HG02870 (cell line): ENCODE data around the gene MDM4.

Source experiments
- ATAC-seq: cut with Tn5 transposase; IDR thresholded peaks from one replicate; pipeline ENCODE4 v1.9.1; 2021; ENCODE audit warnings: mild to moderate bottlenecking, moderate library complexity; ENCODE audit not compliant: unreplicated experiment

The MDM4 gene

GRCh38 chr1:204576422-204576821, 60.2 kb downstream of the MDM4 start:
- no peak for ATAC-seq

DNA sequence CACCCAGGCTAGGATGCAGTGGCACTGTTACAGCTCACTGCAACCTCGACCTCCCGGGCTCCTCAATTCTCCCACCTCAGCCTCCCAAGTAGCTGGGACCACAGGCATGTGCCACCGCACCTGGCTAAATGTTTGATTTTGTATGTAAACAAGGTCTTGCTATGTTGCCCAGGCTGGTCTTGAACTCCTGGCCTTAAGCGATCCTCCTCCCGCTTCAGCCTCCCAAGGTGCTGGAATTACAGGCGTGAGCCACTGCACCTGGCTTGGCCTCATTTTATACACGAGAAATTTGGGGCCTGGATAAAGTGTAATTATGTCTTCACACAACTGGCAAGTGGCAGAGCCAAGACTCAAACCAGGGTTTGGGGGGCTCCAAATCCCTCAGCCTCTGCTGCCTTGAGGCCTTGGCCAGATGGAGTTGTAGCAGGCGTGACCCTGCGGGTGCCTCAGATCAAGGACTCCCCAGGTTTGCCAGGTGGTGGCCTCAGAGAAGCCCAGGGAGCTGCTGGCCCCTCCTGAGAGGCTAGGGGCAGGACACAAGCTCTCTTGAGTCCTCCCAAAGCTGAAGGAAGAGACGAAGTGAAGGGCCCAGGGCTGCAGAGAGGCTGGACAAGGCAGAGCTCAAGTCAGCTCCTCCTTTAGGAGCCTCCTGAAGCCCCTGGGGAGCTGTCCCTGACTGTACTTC, 61.7 kb downstream of the MDM4 start:
- no peak for ATAC-seq

GRCh38 chr1:204578867-204579664, 62.9 kb downstream of the MDM4 start:
- ATAC-seq, result peak; percentile 64

DNA sequence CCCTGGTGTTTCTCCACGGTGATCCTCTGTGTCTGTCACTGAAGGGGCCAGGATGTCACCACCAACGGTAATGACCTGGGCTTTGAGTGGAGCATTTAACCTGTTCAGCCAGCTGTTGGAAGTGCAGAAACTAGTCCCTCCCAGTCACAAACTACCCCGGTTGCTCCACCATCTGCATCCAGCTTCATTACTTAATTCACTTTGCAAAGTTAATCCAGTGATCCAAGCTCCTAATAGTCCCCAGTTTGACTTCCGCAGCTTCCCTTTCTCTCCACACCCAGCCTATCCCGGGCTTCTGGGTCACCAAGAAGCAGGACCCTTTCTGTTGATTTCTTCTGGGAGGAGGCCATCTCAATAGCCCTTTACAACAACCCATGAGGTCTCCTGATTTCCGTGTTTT, 63.5 kb downstream of the MDM4 start:
- no peak for ATAC-seq

GRCh38 chr1:204580862-204581261, 64.7 kb downstream of the MDM4 start:
- no peak for ATAC-seq

GRCh38 chr1:204581759-204582158, 65.6 kb downstream of the MDM4 start:
- ATAC-seq, result no peak

DNA sequence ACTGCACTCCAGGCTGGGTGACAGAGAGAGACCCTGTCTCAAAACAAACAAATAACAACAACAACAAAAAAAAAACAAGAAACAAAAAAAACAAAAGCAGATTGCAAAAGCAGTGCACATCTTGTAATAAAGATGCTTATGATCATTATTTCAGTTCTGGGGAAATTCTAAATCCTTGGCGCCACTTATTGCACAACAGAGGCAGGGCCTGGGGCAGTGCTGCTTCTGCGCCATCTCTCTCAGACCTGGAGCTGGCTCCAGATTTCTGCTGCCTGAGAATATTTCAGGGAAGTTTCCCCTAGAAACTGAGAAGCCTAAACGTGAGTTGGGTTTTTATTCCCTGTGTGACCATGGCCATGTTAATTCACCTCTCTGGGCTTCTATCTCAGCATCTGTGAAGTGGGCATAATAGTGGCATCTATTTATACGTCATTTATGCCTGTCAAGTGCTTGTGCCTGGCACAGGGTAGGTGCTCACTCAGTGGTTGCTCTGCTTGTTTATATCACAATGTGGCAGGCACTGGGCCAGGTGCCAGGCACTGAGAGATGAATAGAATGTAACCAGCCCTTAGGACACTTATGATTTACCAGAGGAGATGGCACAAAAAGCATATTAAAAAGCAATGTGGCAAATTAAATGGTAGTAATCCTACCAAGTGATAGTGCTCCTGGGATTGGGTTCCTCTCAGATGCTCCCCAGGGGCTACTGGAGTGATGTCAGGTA, 67.9 kb downstream of the MDM4 start:
- no peak for ATAC-seq

- no peak for ATAC-seq
Measured at GRCh38 chr1:204584699-204585372, 68.6 kb downstream of the MDM4 start.

- no peak for ATAC-seq
Measured at GRCh38 chr1:204587621-204588020, 71.4 kb downstream of the MDM4 start.

DNA sequence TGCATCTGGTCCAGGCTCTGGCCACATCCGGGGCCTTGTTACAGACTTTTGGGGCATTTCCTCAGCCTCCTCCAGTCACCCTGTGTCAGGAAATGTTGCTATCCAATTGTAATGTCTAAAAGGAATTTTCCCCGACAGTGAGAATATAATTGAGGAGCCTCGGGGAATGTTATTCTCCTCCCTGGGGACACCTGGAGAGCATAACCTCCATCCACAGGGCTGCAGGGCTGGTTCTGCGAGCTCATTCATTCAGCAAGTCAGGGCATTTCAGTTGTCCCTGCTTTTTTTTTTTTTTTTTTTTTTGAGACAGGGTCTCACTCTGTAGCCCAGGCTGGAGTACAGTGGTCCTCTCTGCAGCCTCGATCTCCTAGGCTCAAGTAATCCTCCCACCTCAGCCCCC, 72.6 kb downstream of the MDM4 start:
- ATAC-seq, result no peak

- no peak for ATAC-seq
Measured at GRCh38 chr1:204589409-204590038, 73.3 kb downstream of the MDM4 start.

DNA sequence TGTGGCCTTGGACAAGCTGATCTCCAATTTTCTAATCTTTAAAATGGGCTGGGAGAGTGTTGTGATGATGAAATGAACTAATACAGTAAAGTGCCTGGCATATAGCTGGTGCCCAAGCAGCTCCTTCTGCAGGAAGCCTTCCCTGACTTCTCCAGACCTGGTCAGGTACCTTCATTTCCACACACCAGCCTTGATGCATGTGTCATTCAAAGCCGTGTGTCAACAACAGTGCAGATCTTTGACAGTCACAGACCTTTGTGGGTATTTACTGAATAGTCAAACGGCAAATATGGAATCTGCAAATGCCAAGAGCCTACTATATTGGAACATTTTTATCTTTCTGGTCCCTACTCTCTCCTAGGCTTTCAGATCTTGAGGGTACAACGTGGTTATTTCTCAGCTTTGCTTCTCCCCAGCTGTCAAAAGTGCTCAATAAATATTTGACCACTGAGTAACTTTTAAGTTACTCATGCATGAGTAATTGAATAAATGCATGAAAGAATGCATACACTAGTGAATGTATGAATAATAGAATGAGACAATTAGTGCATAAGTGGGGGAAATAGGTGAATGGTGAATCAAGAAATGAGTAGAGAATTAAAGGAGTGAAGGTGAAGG, 75.4 kb downstream of the MDM4 start:
- no peak for ATAC-seq

DNA sequence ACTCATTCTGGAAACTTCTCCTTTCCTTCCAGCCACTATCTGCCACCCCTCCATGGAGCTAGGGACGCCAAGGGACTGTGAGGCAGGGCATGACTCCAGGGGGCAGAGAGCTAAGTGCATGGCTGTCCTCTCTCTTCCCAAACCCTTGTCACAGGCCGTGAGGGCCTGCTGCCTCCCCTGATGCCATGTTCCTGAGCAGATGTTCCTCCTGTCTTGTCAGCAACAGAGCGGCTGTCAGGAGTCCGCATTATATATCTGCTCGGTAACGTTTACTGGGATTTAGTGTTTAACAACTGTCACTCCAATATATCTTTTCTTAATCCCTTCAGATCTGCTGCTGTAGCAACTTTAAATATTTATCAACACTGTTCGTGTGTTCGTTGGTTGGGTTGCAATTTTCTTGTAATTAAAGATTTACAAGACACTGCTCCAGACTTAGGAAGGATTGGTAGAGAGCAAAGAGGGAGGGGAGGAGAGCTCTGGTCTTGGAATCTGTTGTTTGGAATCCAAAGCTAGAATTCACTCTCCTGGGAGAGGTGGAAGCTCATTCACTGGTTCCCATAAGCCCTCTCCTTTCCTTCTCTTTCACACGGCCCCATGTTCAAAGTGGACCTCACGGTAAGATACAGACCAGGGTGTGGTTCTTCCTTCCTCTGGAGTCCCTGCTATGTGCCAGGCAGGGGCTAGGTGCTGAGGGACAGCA, 76.2 kb downstream of the MDM4 start:
- ATAC-seq, result no peak

DNA sequence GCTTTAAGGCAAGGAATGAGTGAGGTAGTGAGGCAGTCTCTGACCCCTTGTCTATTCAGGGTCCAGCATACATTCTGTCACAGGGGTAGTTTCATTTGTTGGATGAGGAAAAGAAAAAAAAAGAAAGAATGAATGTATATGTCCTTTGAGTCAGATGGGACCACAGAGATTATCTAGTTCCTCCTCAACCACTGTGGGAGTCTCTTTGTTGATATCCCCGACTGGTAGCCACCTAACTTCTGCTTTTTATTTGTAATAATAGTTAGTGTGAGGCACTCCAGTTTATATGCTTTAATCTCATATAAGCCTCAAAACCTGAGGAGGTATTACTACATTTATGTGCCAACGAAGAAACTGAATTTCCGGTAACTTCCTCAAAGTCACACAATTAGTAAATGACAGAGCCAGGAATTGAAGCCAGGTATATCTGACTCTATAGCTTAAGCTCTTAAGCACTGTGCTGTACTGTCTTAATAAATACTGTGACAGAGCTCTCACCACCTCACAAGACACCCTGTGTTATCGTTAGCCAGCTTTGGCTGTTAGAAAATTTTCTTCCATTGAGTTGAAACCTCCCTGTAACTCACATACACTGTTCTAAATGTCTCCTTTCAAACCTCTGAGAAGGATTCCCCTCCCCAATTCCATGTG, 82.2 kb downstream of the MDM4 start:
- ATAC-seq, result no peak

DNA sequence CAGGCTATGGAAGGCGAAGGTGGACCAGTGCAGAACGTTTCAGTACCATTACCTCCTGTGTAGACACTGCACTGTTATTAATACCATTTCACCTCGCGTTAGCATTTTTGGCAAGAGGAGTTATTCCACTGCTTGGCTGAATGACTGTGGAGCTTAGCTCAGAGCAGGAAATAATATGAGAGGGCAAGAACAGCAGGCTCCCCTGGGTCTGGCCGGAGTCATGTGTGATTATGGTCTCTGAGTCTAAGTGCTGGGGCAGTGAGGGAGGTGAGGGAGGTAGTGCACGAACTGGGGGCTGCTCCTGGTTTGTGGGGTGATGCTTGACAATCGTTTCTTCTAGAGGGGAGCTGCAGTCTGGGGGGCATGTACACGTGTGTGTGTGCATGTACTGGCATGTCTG, 82.9 kb downstream of the MDM4 start:
- no peak for ATAC-seq

- ATAC-seq, result no peak
Measured at GRCh38 chr1:204599596-204599995, 83.4 kb downstream of the MDM4 start.

DNA sequence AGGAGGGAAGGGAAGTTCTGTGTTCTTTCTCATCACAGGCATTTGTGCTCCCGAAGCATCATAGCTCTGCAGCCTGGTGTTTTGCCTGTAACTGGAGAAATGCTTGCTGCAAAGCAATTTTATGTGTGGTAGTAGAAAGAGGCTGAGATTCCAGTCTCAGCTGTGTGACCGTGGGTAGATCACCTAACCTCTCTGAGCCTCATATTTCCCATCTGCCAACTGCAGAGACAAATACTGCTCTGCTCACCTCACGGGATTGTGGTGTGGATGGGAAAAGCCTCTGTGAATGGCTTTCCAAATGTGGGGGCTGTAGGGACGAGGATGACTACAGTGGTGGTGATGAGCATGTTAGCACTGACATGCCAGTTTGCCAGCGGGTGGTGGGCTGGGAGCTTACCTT, 84.0 kb downstream of the MDM4 start:
- ATAC-seq, result no peak

GRCh38 chr1:204600968-204601367, 84.8 kb downstream of the MDM4 start:
- no peak for ATAC-seq

DNA sequence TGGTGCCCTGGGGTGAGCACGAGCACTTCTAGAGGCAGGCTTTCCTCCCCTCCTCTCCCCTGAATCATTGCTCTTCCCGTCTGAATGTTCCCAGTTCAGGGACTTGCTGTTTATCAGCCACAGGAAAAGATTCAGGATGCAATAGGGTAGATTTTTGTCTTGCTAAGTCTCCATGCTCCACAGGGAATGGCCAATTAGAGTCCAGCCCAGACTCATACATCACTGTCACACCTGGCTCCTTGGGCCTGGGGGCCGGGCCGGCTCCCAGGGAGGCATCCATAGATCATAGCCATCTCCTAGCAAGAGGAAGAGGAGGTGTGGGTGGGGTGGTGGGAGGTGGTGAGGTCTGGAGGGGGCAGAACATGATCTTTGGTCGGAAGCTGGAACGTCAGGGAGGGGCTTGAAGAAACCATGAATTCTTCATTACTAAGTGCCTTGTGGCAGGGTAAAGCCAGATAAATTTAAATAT, 85.9 kb downstream of the MDM4 start:
- no peak for ATAC-seq
